Measurements from ENCODE around the gene PFDN5.
"Not testable (repeated sequence)": the region's sequence is repeated elsewhere in the genome, so short reads cannot be mapped to it uniquely, and the experiment has no call there.

PFDN5 gene

DNA sequence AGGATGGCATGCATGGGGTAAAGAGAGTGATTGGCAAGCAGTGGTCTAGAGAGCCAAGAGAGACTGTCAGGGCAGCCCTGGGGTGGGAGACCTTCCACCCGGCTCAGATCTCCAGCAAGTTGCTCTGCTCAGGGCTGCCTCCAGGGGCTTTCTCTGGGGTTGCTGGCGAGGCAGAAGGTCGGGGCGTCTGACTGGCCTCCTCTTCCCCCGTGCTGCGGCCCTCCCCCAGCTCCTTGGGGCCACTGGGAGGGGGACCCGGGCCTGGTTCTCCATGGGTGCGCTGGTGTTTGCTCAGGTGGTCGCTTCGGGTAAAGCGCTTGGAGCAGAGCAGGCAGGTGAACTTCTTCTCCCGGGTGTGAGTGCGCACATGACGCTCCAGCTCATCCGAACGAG is 32.7 kb downstream of the PFDN5 start:
- no peak for DNase-seq

DNA sequence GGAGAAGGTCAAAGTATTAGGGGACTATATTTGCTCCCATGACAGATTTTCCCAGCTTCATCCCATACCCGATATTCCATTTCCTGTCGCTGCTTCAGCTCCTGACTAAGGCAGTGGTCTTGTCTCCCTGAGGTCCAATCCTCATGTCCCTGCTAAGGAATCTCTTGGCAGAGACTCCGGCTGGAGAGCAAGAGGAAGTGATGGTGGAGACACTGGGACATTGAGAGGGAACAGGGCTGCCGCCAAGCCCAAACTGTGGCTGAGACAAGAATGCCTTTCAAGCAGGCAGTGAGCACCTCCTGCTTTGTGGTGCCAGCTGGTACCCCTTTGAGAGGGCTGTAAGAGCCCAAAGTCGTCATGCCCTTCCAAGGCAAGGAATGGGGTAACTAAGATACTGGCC is 35.3 kb downstream of the PFDN5 start:
- DNase-seq = no peak

DNA sequence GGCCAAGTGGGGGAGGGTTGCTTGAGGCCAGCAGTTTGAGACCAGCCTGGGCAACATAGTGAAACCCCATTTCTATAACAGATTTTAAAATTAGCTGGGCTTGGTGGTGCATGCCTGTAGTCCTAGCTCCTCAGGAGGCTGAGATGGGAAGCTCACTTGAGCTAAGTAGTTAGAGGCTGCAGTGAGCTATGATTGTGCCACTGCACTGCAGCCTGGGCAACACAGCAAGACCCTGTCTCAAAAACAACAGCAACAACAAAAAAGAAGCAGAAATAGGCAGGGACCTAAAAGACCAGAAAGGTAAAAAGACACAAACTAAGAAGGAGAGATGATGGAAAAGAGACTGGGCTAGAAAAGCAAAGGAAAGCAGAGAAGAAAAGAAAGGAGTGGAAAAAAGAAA is 37.0 kb downstream of the PFDN5 start:
- not testable (repeated sequence) for DNase-seq

DNA sequence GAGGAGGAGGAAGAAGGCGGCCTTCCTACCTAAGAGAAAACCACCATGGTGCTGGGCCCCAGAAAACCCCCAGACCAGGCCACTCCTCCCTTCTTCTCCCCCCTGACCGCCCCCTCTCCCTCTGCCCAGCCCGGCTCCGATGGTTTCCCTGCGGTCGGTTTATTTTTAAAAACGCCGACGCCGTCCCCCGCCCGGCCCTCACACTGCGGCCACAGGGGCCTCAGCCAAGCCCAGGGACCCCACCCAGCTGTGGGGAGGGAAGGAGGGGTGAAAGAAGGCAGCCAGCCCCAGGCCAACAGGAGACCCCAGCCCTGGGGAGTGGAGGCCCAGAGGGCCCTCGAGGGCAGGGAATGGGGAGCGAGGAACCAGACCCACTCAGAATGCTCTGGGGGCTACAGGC is 37.4 kb downstream of the PFDN5 start:
- DNase-seq = no peak

DNA sequence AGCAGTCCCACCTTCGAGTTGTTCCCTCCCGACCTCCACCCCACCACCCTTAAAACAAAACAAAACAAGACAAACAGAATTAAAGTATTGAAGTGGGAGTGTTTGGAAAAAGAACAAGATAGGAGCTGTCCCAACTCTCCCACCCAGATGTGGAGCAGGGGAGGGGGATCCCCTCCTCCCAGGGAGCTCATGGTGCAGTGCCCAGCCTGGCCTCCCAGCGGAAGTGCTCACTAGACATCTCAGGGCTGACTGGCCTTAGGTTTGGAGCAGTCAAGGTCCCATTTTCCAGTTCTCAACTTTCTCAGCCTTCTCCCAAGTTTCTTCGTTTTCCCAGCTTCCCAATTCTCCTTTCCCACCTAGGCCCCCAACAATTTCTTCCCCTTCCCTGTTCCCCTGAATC is 37.9 kb downstream of the PFDN5 start:
- DNase-seq = no peak

DNA sequence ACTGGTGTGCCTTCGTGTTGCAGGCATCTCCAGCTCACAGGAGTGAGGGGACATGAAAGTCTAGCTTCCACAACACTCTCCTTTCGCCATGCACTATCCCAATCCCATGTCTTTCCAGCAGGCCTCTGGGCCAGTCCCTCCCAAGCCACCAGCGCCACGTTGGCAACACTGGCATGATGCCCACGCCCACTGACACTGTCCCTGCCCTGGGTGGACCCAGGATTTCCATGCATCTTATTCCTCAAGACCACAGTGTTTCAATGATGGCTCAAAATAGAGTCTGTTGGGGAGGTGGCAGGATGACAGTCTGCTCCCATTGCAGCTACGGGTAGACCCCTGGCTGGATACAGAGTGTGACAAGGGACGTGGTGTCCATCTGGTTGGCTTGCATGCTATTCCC is 38.5 kb downstream of the PFDN5 start:
- no peak for DNase-seq

DNA sequence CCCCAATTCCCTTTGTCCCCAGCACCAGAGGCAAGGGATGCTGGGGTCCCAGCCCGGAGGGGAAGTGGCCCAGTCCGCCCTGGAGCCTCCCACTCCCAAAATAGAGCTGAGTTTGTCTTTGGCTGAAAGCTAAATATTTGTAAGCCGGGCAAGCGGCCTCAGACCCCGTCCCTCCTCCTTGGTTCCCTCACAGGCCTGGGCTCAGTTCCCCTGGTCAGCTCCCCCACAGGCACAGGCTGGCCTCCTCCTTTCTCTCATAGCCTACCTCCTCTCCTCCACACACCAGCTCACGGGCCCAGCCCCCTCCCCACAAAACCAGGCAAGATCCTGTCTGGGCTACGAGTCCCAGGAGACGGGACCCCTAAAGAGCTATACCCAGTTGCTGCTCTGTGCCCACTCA is 39.5 kb downstream of the PFDN5 start:
- DNase-seq = no peak

DNA sequence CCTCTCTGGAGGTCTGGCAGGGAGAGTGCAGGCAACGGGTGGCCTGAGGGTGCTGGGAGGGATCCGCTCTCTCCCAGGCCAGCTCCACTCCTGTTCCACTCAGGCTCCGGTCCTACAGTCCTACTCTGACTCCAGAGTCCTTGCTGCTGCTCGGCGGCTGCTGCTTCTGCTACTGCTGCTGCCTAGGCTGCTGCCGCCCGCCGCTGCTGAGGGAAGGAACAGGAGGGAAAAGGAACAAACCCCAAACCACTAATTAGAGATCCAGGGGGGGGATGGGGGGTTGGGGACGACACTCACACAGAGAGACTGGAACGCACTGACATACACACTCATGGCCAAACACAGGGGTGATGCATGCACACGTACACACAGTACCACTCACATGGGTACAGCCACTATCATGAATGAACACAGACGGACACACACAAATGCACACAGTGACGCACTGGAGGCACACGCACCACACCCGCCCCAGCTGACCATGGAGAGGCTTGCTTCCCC is 40.9 kb downstream of the PFDN5 start, which contains the start of gene SP7:
TSS of gene SP7 (minus strand) at position 174 of the 501 bp plus-strand sequence. CDS start 708 bp downstream, outside the sequence.
- DNase-seq = no peak

DNA sequence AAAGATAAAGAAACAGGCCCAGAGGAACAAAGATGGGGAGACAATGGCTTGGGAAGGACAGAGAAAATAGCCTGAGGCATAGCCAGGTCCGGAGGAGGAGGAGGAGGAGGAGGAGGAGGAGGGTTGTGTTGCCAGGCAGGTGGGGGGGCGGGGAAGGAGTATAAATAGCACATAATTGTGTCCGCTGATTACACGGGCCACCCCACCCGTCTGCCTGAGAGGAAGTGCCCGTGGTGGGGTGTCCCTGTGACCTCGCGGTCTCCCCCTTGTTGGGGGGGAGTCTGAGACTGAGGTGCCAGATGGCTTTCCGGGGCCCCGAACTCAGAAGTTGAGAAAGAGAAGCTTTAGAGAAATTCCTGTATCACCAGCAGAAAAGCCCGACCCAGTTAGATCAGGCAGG is 42.7 kb downstream of the PFDN5 start:
- no peak for DNase-seq

DNA sequence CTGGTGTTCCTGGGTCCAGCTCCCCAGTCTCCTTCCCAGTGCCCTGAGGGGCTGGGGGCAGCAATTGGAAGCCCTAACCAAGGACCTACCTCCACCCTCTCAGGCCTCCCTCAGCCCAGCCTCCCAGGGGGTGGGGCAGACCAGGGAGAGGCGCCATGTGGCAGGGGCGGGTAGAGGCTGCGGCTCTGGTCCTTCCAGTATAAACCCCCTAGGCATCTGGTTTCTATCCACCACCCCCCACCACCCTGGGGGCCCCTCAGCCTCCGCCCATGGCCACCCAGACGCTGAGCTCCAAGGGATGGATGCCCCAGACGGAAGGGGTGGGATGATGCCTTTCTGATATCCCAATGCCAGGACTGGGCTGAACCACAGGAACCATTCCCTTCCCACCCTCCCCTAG is 43.6 kb downstream of the PFDN5 start:
- DNase-seq = no peak

DNA sequence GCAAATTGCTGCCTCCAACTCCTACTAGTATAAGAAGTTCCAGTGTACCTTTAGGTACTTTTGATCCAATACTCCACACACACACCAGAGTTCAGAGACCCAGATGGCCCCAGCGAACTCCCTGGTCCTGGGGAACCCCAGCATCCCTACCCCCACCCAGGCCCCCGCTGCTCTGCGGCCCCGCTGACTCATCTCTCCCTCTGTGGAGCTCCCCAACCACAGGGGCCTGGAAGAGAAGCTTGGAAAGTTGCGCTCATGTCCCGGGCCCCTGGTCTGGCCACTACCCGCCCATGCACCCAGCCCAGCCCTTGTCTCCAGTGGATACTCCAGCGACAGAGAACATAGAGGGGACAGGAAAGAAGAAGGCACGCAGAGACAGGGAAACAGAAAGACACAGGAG is 45.1 kb downstream of the PFDN5 start:
- no peak for DNase-seq

DNA sequence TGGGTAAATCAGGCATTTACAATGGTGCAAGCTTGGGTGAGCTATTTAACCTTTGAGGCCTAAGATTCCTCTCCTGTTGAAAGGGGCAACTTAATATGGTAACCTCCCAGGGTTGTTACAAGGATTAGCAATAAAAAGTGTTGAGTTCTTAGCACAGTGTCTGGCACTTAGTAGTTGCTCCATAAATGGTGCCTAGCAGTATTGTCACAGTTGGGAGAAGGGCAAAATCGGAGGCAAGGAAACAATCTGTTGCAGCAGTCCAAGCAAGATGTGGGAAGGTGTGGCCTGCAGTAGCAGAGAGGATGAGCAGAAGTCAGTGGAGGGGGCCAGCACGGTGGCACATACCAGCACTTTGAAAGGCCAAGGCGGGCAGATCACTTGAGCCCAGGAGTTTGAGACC is 48.1 kb downstream of the PFDN5 start:
- no peak for DNase-seq

DNA sequence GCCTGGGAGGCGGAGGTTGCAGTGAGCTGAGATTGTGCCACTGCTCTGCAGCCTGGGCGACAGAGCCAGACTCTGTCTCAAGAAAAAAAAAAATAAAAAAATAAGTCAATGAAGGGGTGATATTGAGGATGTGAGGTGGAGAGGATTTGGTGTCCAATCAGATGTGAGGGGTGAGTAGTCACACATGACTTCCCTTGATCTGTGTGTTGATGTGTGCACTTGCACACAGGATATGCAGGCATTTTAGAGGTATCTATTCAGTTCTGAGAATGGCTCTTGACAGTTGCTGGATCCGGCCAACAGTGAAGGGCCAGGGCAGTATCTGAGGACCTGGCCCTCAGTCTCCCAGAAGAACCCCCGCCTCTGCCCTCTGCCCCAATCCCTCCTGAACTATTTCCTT is 48.6 kb downstream of the PFDN5 start:
- no peak for DNase-seq

DNA sequence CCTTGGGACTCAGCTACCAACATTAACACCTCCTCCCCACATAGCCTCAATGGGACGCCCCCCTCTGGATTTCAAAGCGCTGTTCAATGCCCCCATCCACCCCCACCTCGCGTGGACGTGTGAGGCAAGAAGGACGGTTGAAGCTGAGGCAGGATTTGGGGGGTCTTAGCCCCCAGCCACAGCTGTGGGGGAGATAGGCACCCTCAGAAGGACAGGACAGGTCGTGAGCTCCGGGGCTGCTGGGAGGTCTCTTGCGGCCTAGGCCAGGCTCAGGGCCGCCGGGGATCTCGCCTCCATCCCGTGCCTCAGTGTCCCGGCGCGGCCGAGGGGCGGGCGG is 49.1 kb downstream of the PFDN5 start:
- DNase-seq = no peak

DNA sequence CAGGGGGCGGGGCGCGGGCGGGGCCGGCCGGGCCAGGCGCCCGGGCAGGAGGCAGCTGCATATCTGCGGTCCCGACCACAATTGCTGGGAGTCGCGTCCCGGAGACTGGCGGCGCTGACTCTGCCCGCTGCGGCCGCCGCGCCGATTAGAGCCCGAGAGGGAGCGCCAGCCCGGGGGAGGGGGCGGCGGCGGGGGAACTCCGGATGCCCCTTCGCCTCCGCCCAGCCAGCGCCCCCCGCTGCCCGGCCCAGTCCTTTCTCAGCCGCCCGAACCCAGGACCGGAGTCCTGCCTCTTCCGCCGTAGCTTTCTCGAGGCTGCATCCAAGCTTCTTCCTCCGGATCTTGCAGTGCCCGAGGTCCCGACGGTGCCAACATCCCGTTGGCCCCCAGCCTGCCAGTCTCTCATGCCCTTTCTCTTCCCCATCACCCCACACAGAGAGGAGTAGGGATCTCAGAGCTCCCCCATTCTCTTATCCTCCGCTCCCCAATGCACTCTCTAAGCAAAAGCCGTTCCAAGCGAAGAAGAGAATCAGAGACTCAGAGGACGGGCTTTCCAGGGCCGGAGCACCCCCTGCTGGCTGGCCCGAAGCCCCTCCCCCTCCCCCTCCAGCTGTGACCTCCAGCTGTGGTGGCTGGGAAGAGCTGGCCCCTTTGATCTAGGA is 49.6 kb downstream of the PFDN5 start:
- DNase-seq = peak; percentile 30

DNA sequence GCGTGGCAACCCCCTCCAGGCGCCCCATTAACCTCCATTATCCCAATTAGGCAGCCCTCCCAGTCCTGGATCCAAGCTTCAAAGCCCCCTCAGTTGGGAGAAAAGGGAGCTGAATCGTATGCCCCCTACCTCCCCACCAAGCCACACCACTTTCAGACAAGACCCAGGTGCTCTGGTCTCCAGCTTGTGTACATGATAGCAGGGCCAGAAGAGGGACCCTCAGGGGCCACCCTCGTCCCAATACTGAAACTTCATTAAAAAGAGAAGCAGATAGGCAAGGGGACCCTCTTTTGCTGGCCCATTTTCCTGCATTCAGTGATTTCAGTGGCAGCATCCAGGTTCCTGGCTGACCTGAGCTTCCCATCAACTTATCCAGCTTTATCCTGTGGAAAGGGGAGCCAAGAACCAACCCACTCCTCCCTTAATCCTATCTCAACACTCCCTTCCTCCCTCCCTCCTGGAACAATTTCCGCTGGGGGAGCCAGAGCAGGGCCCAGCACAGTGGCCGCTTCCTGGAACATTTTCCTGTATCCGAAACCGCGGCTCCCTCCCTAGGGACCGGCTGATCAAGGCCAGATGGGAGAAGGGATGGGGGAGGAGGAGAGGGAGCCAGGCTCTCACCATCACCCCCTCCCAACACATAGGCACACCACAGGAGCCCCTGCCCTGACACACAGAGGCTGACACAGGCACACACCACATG is 50.3 kb downstream of the PFDN5 start:
- DNase-seq = no peak

DNA sequence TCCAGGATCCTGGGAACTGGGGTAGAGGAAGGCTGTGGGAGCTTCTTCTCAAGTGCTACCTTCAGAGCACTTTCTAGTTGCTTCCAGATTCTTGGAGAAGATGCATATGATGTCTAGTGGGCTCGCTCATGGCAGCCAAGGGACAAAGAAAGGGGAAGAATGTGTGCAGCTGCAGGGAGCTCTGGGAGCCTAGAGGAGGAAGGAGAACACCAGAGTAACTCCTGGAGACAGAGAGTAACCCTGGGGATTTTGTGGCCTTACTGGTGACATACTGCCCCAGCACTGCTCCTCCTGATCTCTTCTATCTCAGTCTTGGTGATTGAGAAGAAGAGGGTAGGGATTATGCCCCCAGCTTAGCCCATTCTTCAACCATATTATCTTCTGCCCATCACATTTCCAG is 51.1 kb downstream of the PFDN5 start:
- DNase-seq = no peak

DNA sequence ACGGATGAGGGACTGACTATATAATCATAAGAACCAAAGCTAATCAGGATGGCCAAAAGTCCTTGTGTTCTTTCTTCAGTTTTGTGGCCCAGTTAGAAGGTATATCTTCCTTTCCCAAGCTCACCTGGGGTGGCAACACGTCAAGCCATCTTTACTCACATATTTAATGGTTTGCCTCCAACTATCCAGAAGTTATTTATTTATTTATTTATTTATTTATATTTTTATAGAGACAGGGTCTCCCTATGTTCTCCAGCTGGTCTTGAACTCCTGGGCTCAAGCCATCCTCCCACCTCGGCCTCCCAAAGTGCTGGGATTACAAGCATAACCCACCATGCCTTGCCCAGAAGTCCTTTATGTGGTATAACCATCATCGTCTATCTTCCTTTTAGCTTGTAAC is 52.6 kb downstream of the PFDN5 start:
- no peak for DNase-seq

Data from GF-D8 (cell line).